Caco-2 (cell line): ENCODE measurements around the gene TNS1. TPM values are rescaled to one million over a fixed set of nuclear protein-coding genes. Genes with fewer than 3 reads are reported as not detected.
A peak's percentile ranks its signal among the peaks of the same experiment; 100 is the strongest.

ENCODE experiments used
- BruUV-seq: library from RNA; stranded (reverse); fragments of 400-500 nt; replicated peaks from 2 replicates; lab custom pipeline; 2021; lab: Mats Ljungman, UMichigan
- CTCF ChIA-PET: fragments of 300-600 bp; sonication (Branson Sonifier 250); formaldehyde crosslinking; loops from one replicate; lab custom pipeline; 2022; ENCODE audit warnings: antibody characterized with exemption; lab: Charles Lee
- POLR2A ChIA-PET: fragments of 300-600 bp; sonication (Branson Sonifier 250); formaldehyde crosslinking; loops from one replicate; lab custom pipeline; 2022; ENCODE audit warnings: antibody characterized with exemption; lab: Charles Lee
- DNase-seq, 2 experiments: peaks; one replicate each; pipeline versions ENCODE4 v3.0.0 to v3.0.0-alpha.2; 2020 to 2022
- H3K27me3 ChIP-seq: replicated peaks from 2 replicates; pipeline ENCODE4 v1.6.0; 2011; ENCODE audit warnings: low read length; ENCODE audit not compliant: control insufficient read depth, insufficient read depth
- H3K36me3 ChIP-seq: 2 replicates; pipeline ENCODE4 v1.5.1; 2011; ENCODE audit warnings: low read length; ENCODE audit not compliant: control insufficient read depth, insufficient read depth
- H3K4me1 ChIP-seq: fragments of 250-450 bp; sonication (Bioruptor Pico); 2 replicates; pipeline ENCODE4 v1.5.1; 2020; ENCODE audit warnings: mild to moderate bottlenecking
- H3K4me3 ChIP-seq: 2 replicates; pipeline ENCODE4 v1.5.1; 2011; ENCODE audit warnings: low read depth, mild to moderate bottlenecking, control low read depth, low read length
- H3K9me3 ChIP-seq: fragments of 250-450 bp; sonication (Bioruptor Pico); 2 replicates; pipeline ENCODE4 v1.5.1; 2020; ENCODE audit warnings: mild to moderate bottlenecking, moderate library complexity
- H3K27ac Mint-ChIP-seq: one replicate; pipeline ENCODE4 v1.8.0; 2022; ENCODE audit warnings: mixed read lengths; ENCODE audit not compliant: unreplicated experiment
- H3K27me3 Mint-ChIP-seq: one replicate; pipeline ENCODE4 v1.8.0; 2022; ENCODE audit warnings: mixed read lengths; ENCODE audit not compliant: insufficient read depth, unreplicated experiment
- H3K36me3 Mint-ChIP-seq: one replicate; pipeline ENCODE4 v1.8.0; 2022; ENCODE audit warnings: mild to moderate bottlenecking, mixed read lengths; ENCODE audit not compliant: insufficient read depth, unreplicated experiment
- H3K4me1 Mint-ChIP-seq: one replicate; pipeline ENCODE4 v1.8.0; 2022; ENCODE audit warnings: low read depth, mixed read lengths; ENCODE audit not compliant: unreplicated experiment
- H3K4me3 Mint-ChIP-seq: one replicate; pipeline ENCODE4 v1.8.0; 2022; ENCODE audit warnings: mild to moderate bottlenecking, moderate library complexity, mixed read lengths; ENCODE audit not compliant: unreplicated experiment
- H3K9me3 Mint-ChIP-seq: one replicate; pipeline ENCODE4 v1.8.0; 2022; ENCODE audit warnings: mixed read lengths; ENCODE audit not compliant: unreplicated experiment
- CTCF ChIP-seq, 2 experiments: fragments of 200-600 bp in 1 of 2; IDR thresholded peaks; 1 replicate in 1 of 2; 2 replicates in 1 of 2; pipeline versions ENCODE4 v1.5.1 to v1.8.0; 2011 to 2022; ENCODE audit warnings: antibody characterized with exemption in 1 of 2, control low read depth in 1 of 2, inconsistent platforms in 1 of 2, low read depth in 1 of 2, low read length in 1 of 2, mild to moderate bottlenecking in 1 of 2, moderate library complexity in 1 of 2; ENCODE audit not compliant: insufficient read depth in 1 of 2, severe bottlenecking in 1 of 2, unreplicated experiment in 1 of 2
- intact Hi-C: fragments of 100-400 bp; cut with micrococcal nuclease; formaldehyde crosslinking; loops from one replicate; pipeline ENCODE4 v1.10.0; 2022; ENCODE audit not compliant: unreplicated experiment
- total RNA-seq: library from RNA; stranded (reverse); gene quantifications from 2 replicates; pipeline ENCODE4 v1.2.3, GENCODE V29; 2022

TNS1 gene
- total RNA-seq, 1 experiment from 2014 or later = 16.1 TPM

GRCh38 chr2:217980591-217980990, 22.2 kb downstream of the TNS1 start:
- CTCF ChIA-PET = no interaction called here
- BruUV-seq = no TSS peak
- no peak overlapping the region for H3K4me3 Mint-ChIP-seq

GRCh38 chr2:217980036-217980435, 22.8 kb downstream of the TNS1 start:
- no peak overlapping the region for H3K4me3 Mint-ChIP-seq
- TF ChIP-seq CTCF (IDR thresholded peaks at IDR 0.05; ENCODE audit: insufficient read depth in 1 of 2, low read depth in 1 of 2, low read length in 1 of 2, severe bottlenecking in 1 of 2, unreplicated experiment in 1 of 2) = no peak
- no peak overlapping the region for H3K4me3 ChIP-seq
- peaks cover 9% of the 10 kb centered on the region; the same call in 1 of the 2 replicates for H3K4me1 ChIP-seq
- intact Hi-C loops = no loop called here
- H3K36me3 ChIP-seq = no peaks in the 10 kb centered on the region
- DNase-seq = no peak
- H3K27me3 Mint-ChIP-seq = peaks cover 5% of the 10 kb centered on the region
- H3K4me1 Mint-ChIP-seq = peaks cover 8% of the 10 kb centered on the region
- no peaks in the 10 kb centered on the region for H3K36me3 Mint-ChIP-seq
- POLR2A ChIA-PET = no interaction called here
- CTCF ChIA-PET = no interaction called here
- H3K9me3 ChIP-seq = no peaks in the 10 kb centered on the region
- no TSS peak for BruUV-seq
- no peaks in the 10 kb centered on the region for H3K9me3 Mint-ChIP-seq
- H3K27ac Mint-ChIP-seq = no peak overlapping the region
- no peaks in the 10 kb centered on the region for H3K27me3 ChIP-seq

More at GRCh38 chr2:217980591-217980990, 22.2 kb downstream of the TNS1 start:
- POLR2A ChIA-PET = no interaction called here
- H3K9me3 ChIP-seq = no peaks in the 10 kb centered on the region
- Mint-ChIP-seq H3K9me3 (no peaks in the 10 kb centered on the region), H3K27ac (no peak overlapping the region), H3K36me3 (no peaks in the 10 kb centered on the region), H3K27me3 (peaks cover 5% of the 10 kb centered on the region), H3K4me1 (peaks cover 8% of the 10 kb centered on the region)
- no peaks in the 10 kb centered on the region for H3K36me3 ChIP-seq
- no peak for DNase-seq
- H3K4me3 ChIP-seq = no peak overlapping the region
- H3K4me1 ChIP-seq = peaks cover 9% of the 10 kb centered on the region; the same call in 1 of the 2 replicates
- TF ChIP-seq CTCF (IDR thresholded peaks at IDR 0.05; ENCODE audit: insufficient read depth in 1 of 2, low read depth in 1 of 2, low read length in 1 of 2, severe bottlenecking in 1 of 2, unreplicated experiment in 1 of 2) = no peak
- intact Hi-C loops = no loop called here
- no peaks in the 10 kb centered on the region for H3K27me3 ChIP-seq

- DNase-seq = no peak
- Histone ChIP-seq H3K36me3 (no peaks in the 10 kb centered on the region), H3K9me3 (no peaks in the 10 kb centered on the region), H3K4me3 (peak overlapping the region; percentile 40), H3K27me3 (no peaks in the 10 kb centered on the region), H3K4me1 (peaks cover 9% of the 10 kb centered on the region; the same call in 1 of the 2 replicates)
- H3K4me3 Mint-ChIP-seq = no peak overlapping the region
- no peaks in the 10 kb centered on the region for H3K9me3 Mint-ChIP-seq
- intact Hi-C loops = no loop called here
- BruUV-seq = no TSS peak
- peaks cover 5% of the 10 kb centered on the region for H3K27me3 Mint-ChIP-seq
- no peak for TF ChIP-seq CTCF (IDR thresholded peaks at IDR 0.05; ENCODE audit: insufficient read depth in 1 of 2, low read depth in 1 of 2, low read length in 1 of 2, severe bottlenecking in 1 of 2, unreplicated experiment in 1 of 2)
- POLR2A ChIA-PET = no interaction called here
- H3K4me1 Mint-ChIP-seq = peaks cover 8% of the 10 kb centered on the region
- CTCF ChIA-PET = interaction anchor here (0.7 kb wide), 1 partner anchor 26 kb away, joined by 3 read pairs; no protein-coding TSS in a partner anchor
- H3K27ac Mint-ChIP-seq = peak overlapping the region; percentile 18
- no peaks in the 10 kb centered on the region for H3K36me3 Mint-ChIP-seq
These were observed 23.5 kb downstream of the TNS1 start for GRCh38 chr2:217979151-217979811.
